Mesendoderm (in vitro differentiated cells): ENCODE data around the gene GABRD.
"Not testable (repeated sequence)": the region's sequence is repeated elsewhere in the genome, so short reads cannot be mapped to it uniquely, and the experiment has no call there.

Experiments used
- DNase-seq: peaks from one replicate; pipeline ENCODE4 v3.0.0; 2013
- H2AK5ac ChIP-seq: 2 replicates; pipeline ENCODE4 v1.6.1; 2013; ENCODE audit warnings: low read length, inconsistent platforms
- H2BK120ac ChIP-seq: 2 replicates; pipeline ENCODE4 v1.6.1; 2013; ENCODE audit warnings: low read depth, mild to moderate bottlenecking, low read length, moderate library complexity, mixed read lengths
- H2BK15ac ChIP-seq: replicated peaks from 2 replicates; pipeline ENCODE4 v1.6.1; 2013; ENCODE audit warnings: low read depth, mild to moderate bottlenecking, moderate library complexity
- H2BK5ac ChIP-seq: 2 replicates; pipeline ENCODE4 v1.6.1; 2013; ENCODE audit warnings: low read length, inconsistent platforms
- H3K18ac ChIP-seq: 2 replicates; pipeline ENCODE4 v1.6.1; 2013; ENCODE audit warnings: mild to moderate bottlenecking, low read length, mixed read lengths
- H3K23ac ChIP-seq: one replicate; pipeline ENCODE4 v1.6.1; 2013; ENCODE audit warnings: low read length
- H3K27ac ChIP-seq: 2 replicates; pipeline ENCODE4 v1.5.1; 2013; ENCODE audit warnings: low read depth, mild to moderate bottlenecking, inconsistent platforms, low read length, moderate library complexity
- H3K27me3 ChIP-seq: 2 replicates; pipeline ENCODE4 v1.6.1; 2013; ENCODE audit warnings: low read length, control low read depth, mild to moderate bottlenecking, inconsistent platforms; ENCODE audit not compliant: insufficient read depth, poor library complexity
- H3K36me3 ChIP-seq: 2 replicates; pipeline ENCODE4 v1.6.1; 2013; ENCODE audit warnings: low read length, inconsistent platforms; ENCODE audit not compliant: control insufficient read depth, insufficient read depth
- H3K4ac ChIP-seq: one replicate; pipeline ENCODE4 v1.6.1; 2013; ENCODE audit warnings: low read depth, mild to moderate bottlenecking, low read length, moderate library complexity
- H3K4me1 ChIP-seq: 2 replicates; pipeline ENCODE4 v1.6.1; 2013; ENCODE audit warnings: low read depth, low read length, inconsistent platforms; ENCODE audit not compliant: control insufficient read depth
- H3K4me2 ChIP-seq: 2 replicates; pipeline ENCODE4 v1.6.1; 2013; ENCODE audit warnings: low read length
- H3K4me3 ChIP-seq: 2 replicates; pipeline ENCODE4 v1.5.1; 2013; ENCODE audit warnings: mild to moderate bottlenecking, low read length
- H3K56ac ChIP-seq: one replicate; pipeline ENCODE4 v1.6.1; 2013; ENCODE audit warnings: low read length
- H3K79me1 ChIP-seq: 2 replicates; pipeline ENCODE4 v1.6.1; 2013; ENCODE audit warnings: low read length, inconsistent platforms
- H3K79me2 ChIP-seq: 2 replicates; pipeline ENCODE4 v1.6.1; 2013; ENCODE audit warnings: mild to moderate bottlenecking, low read length; ENCODE audit not compliant: control insufficient read depth, insufficient read depth
- H3K9ac ChIP-seq: 2 replicates; pipeline ENCODE4 v1.6.1; 2013; ENCODE audit warnings: low read length, inconsistent platforms
- H4K5ac ChIP-seq: one replicate; pipeline ENCODE4 v1.6.1; 2013; ENCODE audit warnings: low read length
- H4K8ac ChIP-seq: one replicate; pipeline ENCODE4 v1.6.1; 2013; ENCODE audit warnings: low read depth, mild to moderate bottlenecking, control low read depth, low read length, moderate library complexity
- WGBS: extraction: QIAGEN DNeasy Blood & Tissue Kit; methylation state at CpG from one replicate; pipeline ENCODE4 v1.1.7; 2013; ENCODE audit warnings: low lambda C conversion rate, missing lambda C conversion rate; ENCODE audit not compliant: insufficient coverage; ENCODE audit errors: extremely low coverage; 5-methylcytosine and 5-hydroxymethylcytosine counted together

GABRD gene

DNA sequence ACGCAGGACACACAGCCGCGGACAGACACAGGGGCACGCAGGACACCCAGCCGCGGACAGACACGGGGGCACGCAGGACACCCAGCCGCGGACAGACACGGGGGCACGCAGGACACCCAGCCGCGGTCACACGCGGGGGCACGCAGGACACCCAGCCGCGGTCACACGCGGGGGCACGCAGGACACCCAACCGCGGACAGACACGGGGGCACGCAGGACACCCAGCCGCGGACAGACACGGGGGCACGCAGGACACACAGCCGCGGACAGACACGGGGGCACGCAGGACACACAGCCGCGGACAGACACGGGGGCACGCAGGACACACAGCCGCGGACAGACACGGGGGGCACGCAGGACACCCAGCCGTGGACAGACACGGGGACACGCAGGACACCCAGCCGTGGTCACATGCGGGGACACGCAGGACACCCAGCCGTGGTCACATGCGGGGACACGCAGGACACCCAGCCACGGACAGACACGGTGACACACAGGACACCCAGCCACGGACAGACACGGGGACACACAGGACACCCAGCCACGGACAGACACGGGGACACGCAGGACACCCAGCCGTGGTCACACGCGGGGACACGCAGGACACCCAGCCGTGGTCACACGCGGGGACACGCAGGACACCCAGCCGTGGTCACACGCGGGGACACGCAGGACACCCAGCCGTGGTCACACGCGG lies 37.4 kb upstream of the GABRD start:
- H2AK5ac ChIP-seq, H3K4me2 ChIP-seq, H2BK15ac ChIP-seq, H3K4me1 ChIP-seq, H3K27me3 ChIP-seq, H3K27ac ChIP-seq, H3K79me2 ChIP-seq, H3K18ac ChIP-seq, H3K4me3 ChIP-seq, H2BK5ac ChIP-seq, H3K79me1 ChIP-seq, H2BK120ac ChIP-seq, H3K23ac ChIP-seq, H3K36me3 ChIP-seq, DNase-seq, H3K56ac ChIP-seq, H4K5ac ChIP-seq, H4K8ac ChIP-seq, H3K4ac ChIP-seq, H3K9ac ChIP-seq: not testable (repeated sequence)
- no CpG with 5 or more reads among the region's 73 CpGs for WGBS

DNA sequence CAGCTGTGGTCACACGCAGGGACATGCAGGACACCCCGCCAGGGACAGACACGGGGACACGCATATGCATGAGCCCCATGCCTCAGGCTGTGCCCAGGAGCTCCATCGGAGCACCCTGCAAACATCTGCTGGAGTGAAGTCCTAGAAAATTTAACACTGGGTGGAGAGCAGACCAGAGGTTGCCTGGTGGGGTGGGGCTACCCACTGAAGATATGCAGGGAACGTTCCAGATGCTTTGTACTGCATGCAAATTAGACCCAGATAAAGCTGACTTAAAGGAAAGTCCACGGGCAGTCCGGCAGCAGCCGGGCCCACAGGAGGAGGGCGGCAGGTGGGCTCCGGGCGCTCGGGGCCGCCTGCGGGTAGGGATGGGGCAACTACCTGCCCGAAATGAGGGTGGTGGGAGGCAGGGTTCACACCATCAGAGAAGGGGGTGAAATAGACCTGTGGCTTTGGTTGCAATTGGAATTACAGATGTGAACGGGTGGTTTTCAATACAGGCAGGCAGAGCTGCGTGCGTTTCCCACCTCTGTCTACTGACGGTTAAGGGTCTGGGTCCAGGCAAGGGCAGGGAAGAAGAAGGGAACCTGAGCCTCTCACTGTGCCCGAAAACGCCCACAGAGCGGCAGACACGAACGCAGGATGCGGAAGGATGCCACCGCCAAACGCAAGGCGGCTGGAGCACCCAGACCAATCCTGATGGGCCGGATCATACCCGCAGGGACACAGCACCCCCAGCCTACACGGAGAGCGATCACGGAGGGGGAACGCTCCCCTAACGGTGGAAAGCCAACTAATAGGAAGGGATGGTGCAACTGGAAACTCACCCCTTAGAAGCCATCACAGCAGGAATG lies 36.5 kb upstream of the GABRD start:
- WGBS, result no CpG with 5 or more reads among the region's 36 CpGs
- no peak overlapping the region for H3K23ac ChIP-seq

DNA sequence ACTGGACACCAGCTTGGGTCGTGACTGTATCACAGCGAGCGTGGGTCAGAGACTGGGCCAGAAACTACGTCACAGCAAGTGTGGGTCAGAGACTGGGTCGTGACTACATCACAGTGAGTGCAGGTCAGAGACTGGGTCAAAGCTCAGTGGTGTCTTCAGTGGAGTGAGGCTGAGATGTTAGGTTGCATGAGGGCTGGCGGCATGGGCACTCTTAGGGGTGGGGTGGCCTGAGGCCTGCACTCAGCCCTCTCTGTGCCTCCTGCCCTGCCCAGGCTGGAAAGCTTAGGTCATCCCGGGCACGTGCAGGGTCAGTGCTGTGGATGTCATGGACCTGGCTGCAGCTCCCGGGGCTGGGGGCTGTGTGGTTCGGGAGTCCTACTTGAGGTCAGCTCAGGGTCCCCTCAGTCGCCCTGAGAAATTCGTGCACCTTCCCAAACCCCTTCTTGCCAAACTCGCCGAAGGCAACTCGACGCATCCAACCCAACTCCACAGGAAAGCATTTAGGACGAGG lies 34.5 kb upstream of the GABRD start:
- H3K23ac ChIP-seq, result no peak overlapping the region
- H2BK120ac ChIP-seq, result no peak overlapping the region
- no peak overlapping the region for H3K56ac ChIP-seq
- H2AK5ac ChIP-seq, result no peak overlapping the region
- no CpG with 5 or more reads among the region's 17 CpGs for WGBS
- no peak for DNase-seq
- H3K4me2 ChIP-seq, result no peak overlapping the region
- H3K27ac ChIP-seq, result no peak overlapping the region
- H3K4me3 ChIP-seq, result no peak overlapping the region
- H3K4ac ChIP-seq, result no peak overlapping the region
- H2BK5ac ChIP-seq, result no peak overlapping the region
- no peaks in the 10 kb centered on the region for H3K4me1 ChIP-seq
- H3K79me1 ChIP-seq, result no peaks in the 10 kb centered on the region
- no peak overlapping the region for H3K9ac ChIP-seq
- H3K79me2 ChIP-seq, result no peaks in the 10 kb centered on the region
- H4K8ac ChIP-seq, result no peak overlapping the region
- no peak overlapping the region for H3K18ac ChIP-seq
- no peak overlapping the region for H4K5ac ChIP-seq
- no peaks in the 10 kb centered on the region for H3K36me3 ChIP-seq
- no peaks in the 10 kb centered on the region for H3K27me3 ChIP-seq
- no peak overlapping the region for H2BK15ac ChIP-seq

More for the DNA sequence above, 36.5 kb upstream of the GABRD start:
- H4K8ac ChIP-seq, result no peak overlapping the region
- H2BK5ac ChIP-seq, result no peak overlapping the region
- no peak overlapping the region for H3K4ac ChIP-seq
- H2AK5ac ChIP-seq, result no peak overlapping the region
- H3K27ac ChIP-seq, result no peak overlapping the region
- no peaks in the 10 kb centered on the region for H3K27me3 ChIP-seq
- no peak overlapping the region for H3K4me3 ChIP-seq
- H3K4me1 ChIP-seq, result no peaks in the 10 kb centered on the region
- no peak overlapping the region for H2BK15ac ChIP-seq
- H3K9ac ChIP-seq, result no peak overlapping the region
- no peak overlapping the region for H3K4me2 ChIP-seq
- no peak overlapping the region for H4K5ac ChIP-seq
- H3K36me3 ChIP-seq, result no peaks in the 10 kb centered on the region
- no peaks in the 10 kb centered on the region for H3K79me1 ChIP-seq
- no peak overlapping the region for H2BK120ac ChIP-seq
- H3K79me2 ChIP-seq, result no peaks in the 10 kb centered on the region
- no peak overlapping the region for H3K18ac ChIP-seq
- H3K56ac ChIP-seq, result no peak overlapping the region
- DNase-seq, result no peak

DNA sequence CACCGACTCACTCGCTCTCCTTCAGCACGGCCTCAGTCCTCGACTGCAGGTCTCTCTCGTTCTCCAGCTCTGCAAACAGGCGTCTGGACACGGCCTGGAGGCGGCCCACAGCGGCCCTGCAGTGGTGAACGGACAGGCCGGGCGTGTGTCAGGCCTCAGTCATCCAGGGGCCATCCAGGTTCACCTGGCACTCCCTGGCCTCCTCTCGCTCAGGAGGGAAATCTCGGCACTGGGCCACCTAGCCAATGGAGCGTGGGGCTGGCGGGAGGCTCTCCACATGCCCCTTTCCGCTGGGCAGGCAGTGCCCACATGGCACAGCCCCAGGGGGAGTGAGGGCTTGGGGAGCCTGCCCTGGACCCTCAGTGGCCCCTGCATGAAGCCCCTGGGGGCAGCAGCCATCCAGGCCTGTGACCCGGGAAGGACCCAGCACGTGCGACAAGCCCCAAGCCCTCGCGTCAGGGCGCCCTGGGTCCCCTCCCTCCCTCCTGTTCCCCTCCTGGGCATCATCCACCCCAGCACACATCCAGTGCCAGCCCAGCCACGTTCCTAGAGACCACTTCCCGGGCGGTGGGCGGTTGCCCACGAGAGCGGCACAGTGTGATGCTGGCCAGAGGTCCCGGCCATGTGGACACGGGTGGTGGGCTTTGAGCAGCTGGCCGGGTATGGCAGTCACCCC lies 33.6 kb upstream of the GABRD start:
- Histone ChIP-seq H3K4me3 (no peak overlapping the region), H3K27ac (no peak overlapping the region), H3K79me2 (no peaks in the 10 kb centered on the region), H4K8ac (no peak overlapping the region), H3K4me2 (no peak overlapping the region), H3K9ac (no peak overlapping the region), H2BK120ac (no peak overlapping the region), H4K5ac (no peak overlapping the region), H3K79me1 (no peaks in the 10 kb centered on the region), H3K27me3 (no peaks in the 10 kb centered on the region), H3K23ac (no peak overlapping the region), H3K4ac (no peak overlapping the region), H2AK5ac (no peak overlapping the region), H3K36me3 (no peaks in the 10 kb centered on the region), H2BK15ac (no peak overlapping the region), H3K18ac (no peak overlapping the region), H2BK5ac (no peak overlapping the region), H3K4me1 (no peaks in the 10 kb centered on the region), H3K56ac (no peak overlapping the region)
- WGBS, result no CpG with 5 or more reads among the region's 32 CpGs
- DNase-seq, result no peak

DNA sequence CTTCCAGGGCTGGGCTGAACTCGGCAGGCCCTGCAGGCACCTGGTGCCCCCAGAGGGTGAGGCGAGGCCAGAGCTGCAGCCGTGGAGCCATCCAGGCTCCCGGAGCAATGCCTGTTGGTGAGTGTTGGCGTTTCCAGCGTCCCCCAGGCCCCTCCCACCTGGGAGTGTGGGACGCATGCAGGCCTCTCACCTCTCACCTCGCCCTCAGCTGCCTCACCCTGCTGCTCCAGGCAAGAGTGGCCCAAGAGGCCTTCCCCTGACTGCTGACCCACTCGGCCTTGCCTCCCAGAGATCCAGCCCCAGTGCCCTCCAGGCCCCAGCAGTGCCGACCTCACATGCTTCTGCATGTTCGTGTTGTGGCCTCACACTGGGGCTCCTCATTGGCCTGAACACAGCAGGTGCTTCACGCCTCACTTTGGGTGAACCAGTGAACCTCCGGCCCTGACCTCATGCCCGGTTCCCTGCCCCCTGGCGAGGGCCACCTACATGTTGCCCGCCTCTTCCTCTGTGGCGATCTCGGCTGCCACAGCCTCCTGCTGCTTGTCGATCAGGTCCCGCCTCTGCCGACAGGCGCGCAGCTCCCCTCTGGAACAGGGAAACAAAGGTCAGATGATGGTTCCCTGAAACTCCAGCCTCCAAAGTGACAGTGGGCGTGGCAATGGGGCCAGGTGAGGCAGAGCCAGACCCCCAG lies 32.5 kb upstream of the GABRD start:
- Histone ChIP-seq H3K79me1 (no peaks in the 10 kb centered on the region), H3K56ac (no peak overlapping the region), H3K4ac (no peak overlapping the region), H3K27ac (no peak overlapping the region), H3K4me2 (no peak overlapping the region), H3K27me3 (no peaks in the 10 kb centered on the region), H3K23ac (no peak overlapping the region), H3K18ac (no peak overlapping the region), H3K4me1 (no peaks in the 10 kb centered on the region), H4K8ac (no peak overlapping the region), H3K36me3 (no peaks in the 10 kb centered on the region), H3K4me3 (no peak overlapping the region), H2BK15ac (no peak overlapping the region), H3K9ac (no peak overlapping the region), H2BK120ac (no peak overlapping the region), H2AK5ac (no peak overlapping the region), H3K79me2 (no peaks in the 10 kb centered on the region), H4K5ac (no peak overlapping the region), H2BK5ac (no peak overlapping the region)
- DNase-seq, result no peak
- WGBS, result no CpG with 5 or more reads among the region's 24 CpGs
